ENCODE results near the gene KIAA1549. TPM values are rescaled to one million over a fixed set of nuclear protein-coding genes. Genes with fewer than 3 reads are reported as not detected.

Gene KIAA1549
- total and polyA plus RNA-seq, 2 of the 8 experiments (the other 6 are each of a cell fraction or from before 2014, with no cell fraction given): 6.5 to 17.3 TPM

DNA sequence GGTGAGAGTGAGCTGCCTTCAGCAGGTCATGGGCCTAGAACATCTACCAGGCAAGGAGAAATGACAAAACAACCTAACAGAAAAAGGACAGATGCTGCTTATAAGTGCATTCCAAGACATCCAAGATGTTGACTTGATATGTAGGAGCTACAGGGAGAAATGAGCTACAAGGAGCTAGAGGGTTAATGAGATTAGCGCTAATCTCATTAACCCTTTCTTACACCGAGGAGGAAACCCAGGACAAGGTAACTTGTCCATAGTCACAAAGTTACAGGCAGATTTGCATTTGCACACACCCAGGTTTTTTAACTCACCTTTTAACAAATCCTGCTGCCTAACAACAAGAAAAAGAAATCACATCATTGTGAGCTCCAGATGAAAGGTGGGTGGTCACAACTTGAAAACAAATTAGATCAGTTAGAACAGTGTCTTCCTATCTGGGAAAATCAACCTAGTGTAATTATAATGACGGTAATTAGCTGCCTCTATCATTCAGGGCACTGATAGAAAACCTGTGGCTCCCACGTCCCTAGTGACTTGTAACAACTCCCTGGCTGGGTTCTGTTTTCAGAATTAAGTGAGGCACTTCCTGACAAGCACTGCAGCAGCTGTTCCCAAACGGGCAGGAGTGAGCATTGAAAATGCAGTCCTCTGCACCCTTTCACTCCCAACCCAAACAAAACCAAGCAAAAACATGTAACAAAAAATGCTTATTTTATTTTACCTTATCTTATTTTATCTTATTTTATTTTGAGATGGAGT is 5.7 kb downstream of the KIAA1549 start:
- Histone ChIP-seq H2BK12ac (ENCODE audit: low read depth, low read length) (no peak overlapping the region), H2AK5ac (ENCODE audit: low read depth, low read length) (peak overlapping the region; percentile 34; the same call in 1 of the 2 replicates), H2BK5ac (ENCODE audit: low read depth, low read length) (peak overlapping the region; percentile 22; the same call in 1 of the 2 replicates), H3K36me3 (ENCODE audit: control insufficient read depth in 2 of 4, insufficient read depth in 4 of 4, low read length in 3 of 4) (no peaks in the 10 kb centered on the region), H3K4me3 (ENCODE audit: extremely low read depth in 1 of 4, insufficient read depth in 2 of 4, low read depth in 3 of 4, low read length in 4 of 4) (peak overlapping the region in 2 of 4 experiments; percentile 5 to 31; a peak in 2 of 8 replicates), H4K20me1 (replicated peaks in 1 of 2; ENCODE audit: control insufficient read depth in 1 of 2, insufficient read depth in 2 of 2, low read length in 2 of 2) (peaks cover 2 to 6% of the 10 kb centered on the region in 2 experiments), H3K56ac (replicated peaks; ENCODE audit: insufficient read length, low read depth, low read length) (no peak overlapping the region), H2AFZ (ENCODE audit: low read length) (no peak overlapping the region), H4K5ac (ENCODE audit: insufficient read length, low read depth, low read length) (no peak overlapping the region), H3K18ac (ENCODE audit: extremely low read depth, low read length) (peak overlapping the region; percentile 62), H3K14ac (ENCODE audit: insufficient read length) (no peak overlapping the region), H3K79me2 (ENCODE audit: control insufficient read depth in 1 of 2, insufficient read depth in 2 of 2, low read length in 2 of 2) (peaks cover 10 to 79% of the 10 kb centered on the region in 2 experiments), H3K4me2 (ENCODE audit: insufficient read depth in 1 of 2, low read depth in 2 of 2, low read length in 2 of 2) (peak overlapping the region; percentile 61 to 68), H2BK120ac (replicated peaks; ENCODE audit: low read depth, low read length) (peak overlapping the region; percentile 28), H3K23me2 (ENCODE audit: low read depth, low read length) (peaks cover 7% of the 10 kb centered on the region; the same call in 1 of the 2 replicates), H3K4ac (replicated peaks; ENCODE audit: insufficient read length, low read depth, low read length) (peak overlapping the region; percentile 80), H3K9me3 (ENCODE audit: insufficient read depth in 2 of 2, low read depth in 1 of 2, low read length in 1 of 2) (no peaks in the 10 kb centered on the region), H2BK15ac (ENCODE audit: low read length) (no peak overlapping the region), H3K9ac (replicated peaks in 1 of 4; ENCODE audit: extremely low read depth in 1 of 4, low read depth in 3 of 4, low read length in 3 of 4) (no peak overlapping the region), H3K27me3 (replicated peaks in 1 of 4; ENCODE audit: control insufficient read depth in 3 of 4, extremely low read depth in 1 of 4, insufficient read depth in 3 of 4, low read length in 3 of 4) (peaks cover 0 to 9% (median under 1%) of the 10 kb centered on the region in 4 experiments; a peak in 2 of 7 replicates), H3K27ac (ENCODE audit: low read depth, low read length) (no peak overlapping the region), H3K79me1 (ENCODE audit: low read depth, low read length) (peaks cover 19% of the 10 kb centered on the region), H2BK20ac (ENCODE audit: low read length) (no peak overlapping the region), H3K4me1 (replicated peaks in 1 of 4; ENCODE audit: control insufficient read depth in 3 of 4, insufficient read depth in 4 of 4, low read length in 3 of 4) (peaks cover 8 to 35% (median 25%) of the 10 kb centered on the region in 4 experiments), H3K23ac (ENCODE audit: insufficient read length) (no peak overlapping the region), H4K91ac (replicated peaks; ENCODE audit: insufficient read length, low read length) (no peak overlapping the region), H4K8ac (ENCODE audit: extremely low read depth, insufficient read depth, low read length) (no peak overlapping the region)
- DNase-seq (ENCODE audit: low read depth in 1 of 2, low spot score in 2 of 2) (no peak), FAIRE-seq (no peak)
- TF ChIP-seq, protein P1, sequence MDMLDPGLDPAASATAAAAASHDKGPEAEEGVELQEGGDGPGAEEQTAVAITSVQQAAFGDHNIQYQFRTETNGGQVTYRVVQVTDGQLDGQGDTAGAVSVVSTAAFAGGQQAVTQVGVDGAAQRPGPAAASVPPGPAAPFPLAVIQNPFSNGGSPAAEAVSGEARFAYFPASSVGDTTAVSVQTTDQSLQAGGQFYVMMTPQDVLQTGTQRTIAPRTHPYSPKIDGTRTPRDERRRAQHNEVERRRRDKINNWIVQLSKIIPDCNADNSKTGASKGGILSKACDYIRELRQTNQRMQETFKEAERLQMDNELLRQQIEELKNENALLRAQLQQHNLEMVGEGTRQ (IDR thresholded peaks at IDR 0.05; ENCODE audit: low read length): no peak
- TF ChIP-seq TBP (IDR thresholded peaks at IDR 0.05; ENCODE audit: low read depth, low read length): no peak
- TF ChIP-seq GTF2F1 (IDR thresholded peaks at IDR 0.05; ENCODE audit: borderline replicate concordance, low read depth, low read length): no peak
- TF ChIP-seq HDAC6 (IDR thresholded peaks at IDR 0.05; ENCODE audit: low read depth, low read length): no peak
- TF ChIP-seq, protein P2, sequence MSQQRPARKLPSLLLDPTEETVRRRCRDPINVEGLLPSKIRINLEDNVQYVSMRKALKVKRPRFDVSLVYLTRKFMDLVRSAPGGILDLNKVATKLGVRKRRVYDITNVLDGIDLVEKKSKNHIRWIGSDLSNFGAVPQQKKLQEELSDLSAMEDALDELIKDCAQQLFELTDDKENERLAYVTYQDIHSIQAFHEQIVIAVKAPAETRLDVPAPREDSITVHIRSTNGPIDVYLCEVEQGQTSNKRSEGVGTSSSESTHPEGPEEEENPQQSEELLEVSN (IDR thresholded peaks at IDR 0.05): no peak
- no peak for TF ChIP-seq KDM5A (IDR thresholded peaks at IDR 0.05; ENCODE audit: low read length)
- TF ChIP-seq BACH1 (IDR thresholded peaks at IDR 0.05; ENCODE audit: low read length): no peak
- TF ChIP-seq TEAD4 (IDR thresholded peaks at IDR 0.05; ENCODE audit: low read depth, low read length): no peak
- ChIA-PET CTCF (ENCODE audit: partially characterized antibody) (interaction anchor here (0.9 to 2.2 kb wide), 7 partner anchors 10 to 100 kb away, joined by 3 to 8 read pairs (median 3); no protein-coding TSS in a partner anchor), POLR2A (ENCODE audit: partially characterized antibody) (interaction anchor here (0.9 to 1.2 kb wide), 2 partner anchors 10 to 43 kb away, joined by 3 read pairs; no protein-coding TSS in a partner anchor)
- 19% methylated on average over 5 of the region's 5 CpGs; no CpG with 5 or more reads in 1 of the 2 experiments for WGBS, 2 experiments (ENCODE audit: extremely low coverage in 1 of 2, insufficient coverage in 1 of 2, insufficient read length in 1 of 2, insufficient replicate concordance in 2 of 2, low coverage in 1 of 2, low lambda C conversion rate in 2 of 2, missing lambda C conversion rate in 1 of 2)

Measured in H1 (cell line).